HG02943 (cell line): ENCODE measurements around the gene LLPH.
A peak's percentile ranks its signal among the peaks of the same experiment; 100 is the strongest.
"Not testable (repeated sequence)": the region's sequence is repeated elsewhere in the genome, so short reads cannot be mapped to it uniquely, and the experiment has no call there.

Experiments used
- ATAC-seq: cut with Tn5 transposase; IDR thresholded peaks from one replicate; pipeline ENCODE4 v1.9.1; 2021; ENCODE audit warnings: mild to moderate bottlenecking, low read depth, moderate library complexity; ENCODE audit not compliant: unreplicated experiment

LLPH gene

GRCh38 chr12:66130267-66131066 is at the start of gene LLPH:
TSS of gene LLPH (minus strand) at chr12:66130750. CDS start at chr12:66129106, 1,644 bp downstream.
- peak; percentile 99 for ATAC-seq

GRCh38 chr12:66176105-66176900 is 45.8 kb upstream of the LLPH start:
- ATAC-seq: no peak

GRCh38 chr12:66174391-66175325 is 44.1 kb upstream of the LLPH start:
- ATAC-seq: not testable (repeated sequence)

DNA sequence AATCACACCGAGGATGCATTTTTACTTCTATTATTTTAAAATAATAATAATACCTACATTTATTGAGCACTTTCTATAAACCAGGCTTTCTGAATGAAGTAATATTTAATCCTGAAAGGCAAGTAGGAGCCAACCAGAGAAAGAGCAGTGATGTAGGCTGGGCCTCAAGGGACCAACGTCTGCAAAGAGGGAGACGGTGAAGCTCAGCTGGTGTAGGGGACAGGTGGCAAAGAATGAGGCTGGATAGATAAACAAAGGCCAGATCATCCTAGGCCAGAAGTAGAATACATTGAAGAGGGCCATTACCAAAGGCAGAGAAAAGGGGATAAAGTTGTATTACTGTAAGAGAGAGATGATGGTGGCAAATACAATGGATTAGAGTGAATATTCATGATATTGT is 40.1 kb upstream of the LLPH start:
- no peak for ATAC-seq

DNA sequence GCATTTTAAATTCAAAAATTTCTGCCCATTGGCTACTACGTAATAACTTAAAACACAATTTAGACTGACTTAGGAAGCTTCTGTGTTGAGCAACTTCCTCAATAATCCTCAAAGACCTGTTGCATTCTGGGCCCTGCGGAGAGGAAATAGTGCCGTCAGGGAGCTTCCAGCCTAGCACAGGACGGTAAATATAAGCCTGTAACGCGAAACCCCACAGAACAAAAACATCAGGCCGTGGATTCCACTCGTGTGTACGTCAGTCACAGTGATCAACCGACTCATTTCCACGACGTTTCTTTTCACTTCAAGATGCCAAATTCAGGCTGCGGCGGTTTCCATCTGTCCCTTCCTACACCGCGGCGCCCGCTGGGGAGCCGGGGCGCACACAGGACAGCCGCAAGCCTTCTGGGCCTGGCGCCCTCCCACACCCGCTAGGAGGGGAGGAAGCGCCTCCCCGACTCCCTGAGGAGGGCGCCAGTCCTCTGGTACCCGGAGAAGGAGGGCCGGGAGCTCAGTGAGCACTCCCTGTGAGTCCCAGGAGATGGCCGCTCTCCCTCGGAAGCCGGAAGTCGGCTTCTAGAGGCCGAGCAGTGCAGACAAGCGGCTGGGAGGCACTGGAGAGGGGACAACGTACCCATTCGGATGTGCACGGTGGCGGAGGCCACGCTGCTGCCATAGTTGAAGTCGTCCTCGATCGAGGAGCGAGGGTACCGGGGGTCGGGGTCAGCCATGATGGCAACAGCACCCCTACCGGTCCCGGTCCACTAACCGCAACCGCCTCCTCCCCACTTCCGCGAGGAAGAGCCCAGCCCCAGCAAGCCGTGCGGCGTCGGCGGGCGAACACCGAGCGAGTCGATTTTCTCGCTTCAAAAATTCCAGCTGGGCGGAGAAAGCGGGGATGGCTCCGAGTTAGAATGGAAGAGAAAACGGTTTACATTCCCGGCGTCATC is 38.9 kb upstream of the LLPH start, which contains the start of gene TMBIM4:
TMBIM4 (minus strand) TSS at position 776 of the 950 bp plus-strand sequence; CDS start at position 731, 45 bp downstream.
- ATAC-seq: peak; percentile 81

- ATAC-seq: no peak
These were observed 37.9 kb upstream of the LLPH start for GRCh38 chr12:66168410-66168809.

- no peak for ATAC-seq
These were observed 36.0 kb upstream of the LLPH start for GRCh38 chr12:66166561-66166960.

GRCh38 chr12:66165141-66165540 is 34.6 kb upstream of the LLPH start:
- no peak for ATAC-seq

GRCh38 chr12:66164349-66164821 is 33.8 kb upstream of the LLPH start:
- no peak for ATAC-seq

DNA sequence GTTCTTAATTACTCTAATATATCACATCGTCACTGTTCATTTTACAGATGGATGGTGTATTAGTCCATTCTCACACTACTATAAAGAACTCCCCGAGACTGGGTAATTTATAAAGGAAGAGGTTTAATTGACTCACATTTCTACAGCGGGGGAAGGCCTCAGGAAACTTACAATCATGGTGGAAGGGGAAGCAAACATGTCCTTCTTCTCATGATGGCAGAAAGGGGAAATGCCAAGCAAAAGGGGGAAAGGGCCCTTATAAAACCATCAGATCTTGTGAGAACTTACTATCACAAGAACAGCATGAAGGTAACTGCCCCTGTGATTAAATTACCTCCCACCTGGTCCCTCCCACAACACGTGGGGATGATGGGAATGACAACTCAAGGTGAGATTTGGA is 32.7 kb upstream of the LLPH start:
- no peak for ATAC-seq

DNA sequence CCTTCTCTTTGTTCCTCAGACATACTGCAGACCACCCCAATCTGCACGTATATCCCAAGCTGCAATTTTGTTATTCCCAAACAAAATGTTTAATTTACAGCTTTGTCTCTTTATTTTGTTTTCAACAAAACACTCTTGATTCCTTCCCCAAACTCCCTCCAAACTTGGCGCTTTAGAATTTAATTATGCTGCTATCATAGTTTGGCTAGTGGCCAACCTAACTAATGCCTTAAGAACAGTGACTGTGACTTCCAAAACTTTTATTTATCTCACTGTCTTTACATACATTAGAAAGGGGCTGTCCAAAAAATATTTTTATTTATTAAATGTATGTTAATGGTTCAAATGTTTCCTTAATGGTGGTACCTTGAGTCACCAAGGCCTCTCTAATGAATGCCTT is 32.2 kb upstream of the LLPH start:
- ATAC-seq: no peak

DNA sequence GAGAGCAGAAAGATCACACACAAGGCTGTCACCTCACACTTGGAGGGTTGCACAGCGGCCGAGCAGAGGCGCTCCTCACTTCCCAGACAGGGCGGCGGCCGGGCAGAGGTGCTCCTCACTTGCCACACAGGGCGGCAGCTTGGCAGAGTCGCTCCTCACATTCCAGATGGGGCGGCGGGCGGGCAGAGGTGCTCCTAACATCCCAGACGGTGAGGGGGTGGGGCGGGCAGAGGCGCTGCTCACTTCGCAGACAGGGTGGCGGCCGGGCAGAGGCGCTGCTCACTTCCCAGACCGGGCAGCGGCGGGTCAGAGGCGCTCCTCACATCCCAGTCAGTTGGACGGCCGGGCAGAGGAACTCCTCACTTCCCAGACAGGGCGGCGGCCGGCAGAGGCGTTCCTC is 30.2 kb upstream of the LLPH start:
- ATAC-seq: no peak

- ATAC-seq: no peak
These were observed 28.6 kb upstream of the LLPH start for GRCh38 chr12:66159123-66159522.

GRCh38 chr12:66156654-66157053 is 26.1 kb upstream of the LLPH start:
- ATAC-seq: no peak

GRCh38 chr12:66154776-66155175 is 24.2 kb upstream of the LLPH start:
- no peak for ATAC-seq

GRCh38 chr12:66152732-66153131 is 22.2 kb upstream of the LLPH start:
- ATAC-seq: no peak

- ATAC-seq: no peak
These were observed 19.3 kb upstream of the LLPH start for GRCh38 chr12:66149702-66150398.
